Neural crest cell (in vitro differentiated cells): ENCODE measurements around the gene RFTN1. TPM values are rescaled to one million over a fixed set of nuclear protein-coding genes. Genes with fewer than 3 reads are reported as not detected.
A peak's percentile ranks its signal among the peaks of the same experiment; 100 is the strongest.

Source experiments
- DNase-seq: peaks from one replicate; pipeline ENCODE4 v3.0.0; 2021; ENCODE audit warnings: low read depth, mixed read lengths, low spot score
- H3K27ac Mint-ChIP-seq: one replicate; pipeline ENCODE4 v1.8.0; 2021; ENCODE audit warnings: mild to moderate bottlenecking, mixed read lengths; ENCODE audit not compliant: unreplicated experiment
- H3K27me3 Mint-ChIP-seq: 2 replicates; pipeline ENCODE4 v1.8.0; 2021; ENCODE audit warnings: low read depth, mild to moderate bottlenecking, mixed read lengths
- H3K36me3 Mint-ChIP-seq: 2 replicates; pipeline ENCODE4 v1.8.0; 2021; ENCODE audit warnings: low read depth, mild to moderate bottlenecking, mixed read lengths
- H3K4me1 Mint-ChIP-seq: 2 replicates; pipeline ENCODE4 v1.8.0; 2021; ENCODE audit warnings: mixed read lengths
- H3K4me3 Mint-ChIP-seq: one replicate; pipeline ENCODE4 v1.8.0; 2021; ENCODE audit warnings: mild to moderate bottlenecking, mixed read lengths
- H3K9me3 Mint-ChIP-seq: 2 replicates; pipeline ENCODE4 v1.8.0; 2021; ENCODE audit warnings: mixed read lengths
- total RNA-seq: library from RNA; stranded (reverse); gene quantifications from 2 replicates; pipeline ENCODE4 v1.2.1, GENCODE V29; 2021
- TF ChIP-seq, protein P1 (sequence below): fragments of 200-600 bp; sonication (generic); conservative IDR thresholded peaks from 2 replicates; pipeline ENCODE4 v1.5.0; 2021; ENCODE audit warnings: antibody characterized with exemption, mild to moderate bottlenecking

Gene RFTN1
- total RNA-seq, 1 donor from 2014 or later, result 2.0 TPM

DNA sequence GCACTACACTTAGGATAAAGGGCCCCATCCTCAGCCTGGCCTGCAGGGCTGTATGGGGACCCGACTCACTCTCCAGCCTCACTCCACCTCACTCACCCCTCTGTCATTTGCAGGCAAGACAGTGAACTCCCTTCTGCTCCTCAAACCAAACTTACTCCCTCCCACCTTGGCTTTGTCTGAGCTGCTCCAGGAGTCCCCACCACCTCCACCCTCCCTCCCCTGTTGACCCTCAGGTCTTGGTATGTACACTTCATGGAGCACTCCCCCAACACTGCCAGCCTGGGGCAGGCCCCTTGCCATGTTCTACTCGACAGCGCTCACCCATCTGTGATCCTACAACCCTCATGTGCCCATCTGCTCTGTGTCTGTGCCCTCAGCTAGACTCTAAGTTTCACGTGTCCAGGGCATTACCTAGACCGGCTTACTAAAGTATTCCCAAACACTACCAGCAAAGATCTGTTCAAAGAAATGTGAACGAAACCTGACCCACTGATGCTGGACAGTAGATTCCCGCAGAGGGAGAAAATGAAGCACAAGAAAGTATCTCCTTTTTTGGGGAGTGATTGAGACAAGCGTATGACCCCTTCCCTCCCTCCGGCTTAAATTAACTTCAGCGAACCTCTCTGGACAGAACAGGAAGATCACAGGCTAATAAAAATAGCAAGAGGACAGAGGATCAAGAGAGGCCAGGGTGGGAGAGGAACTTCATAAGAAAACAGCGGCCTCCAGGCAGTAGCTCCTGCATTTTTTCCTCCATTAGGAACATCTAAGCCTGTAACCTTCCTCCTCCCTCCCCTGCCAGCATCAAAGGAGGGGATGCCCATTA, 113.2 kb downstream of the RFTN1 start:
- Mint-ChIP-seq H3K27me3 (no peaks in the 10 kb centered on the region), H3K4me3 (no peak overlapping the region), H3K9me3 (peaks cover 4% of the 10 kb centered on the region), H3K27ac (no peak overlapping the region), H3K36me3 (no peaks in the 10 kb centered on the region), H3K4me1 (peaks cover 21% of the 10 kb centered on the region)
- TF ChIP-seq, protein P1, sequence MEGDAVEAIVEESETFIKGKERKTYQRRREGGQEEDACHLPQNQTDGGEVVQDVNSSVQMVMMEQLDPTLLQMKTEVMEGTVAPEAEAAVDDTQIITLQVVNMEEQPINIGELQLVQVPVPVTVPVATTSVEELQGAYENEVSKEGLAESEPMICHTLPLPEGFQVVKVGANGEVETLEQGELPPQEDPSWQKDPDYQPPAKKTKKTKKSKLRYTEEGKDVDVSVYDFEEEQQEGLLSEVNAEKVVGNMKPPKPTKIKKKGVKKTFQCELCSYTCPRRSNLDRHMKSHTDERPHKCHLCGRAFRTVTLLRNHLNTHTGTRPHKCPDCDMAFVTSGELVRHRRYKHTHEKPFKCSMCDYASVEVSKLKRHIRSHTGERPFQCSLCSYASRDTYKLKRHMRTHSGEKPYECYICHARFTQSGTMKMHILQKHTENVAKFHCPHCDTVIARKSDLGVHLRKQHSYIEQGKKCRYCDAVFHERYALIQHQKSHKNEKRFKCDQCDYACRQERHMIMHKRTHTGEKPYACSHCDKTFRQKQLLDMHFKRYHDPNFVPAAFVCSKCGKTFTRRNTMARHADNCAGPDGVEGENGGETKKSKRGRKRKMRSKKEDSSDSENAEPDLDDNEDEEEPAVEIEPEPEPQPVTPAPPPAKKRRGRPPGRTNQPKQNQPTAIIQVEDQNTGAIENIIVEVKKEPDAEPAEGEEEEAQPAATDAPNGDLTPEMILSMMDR, result no peak
- DNase-seq, result no peak

DNA sequence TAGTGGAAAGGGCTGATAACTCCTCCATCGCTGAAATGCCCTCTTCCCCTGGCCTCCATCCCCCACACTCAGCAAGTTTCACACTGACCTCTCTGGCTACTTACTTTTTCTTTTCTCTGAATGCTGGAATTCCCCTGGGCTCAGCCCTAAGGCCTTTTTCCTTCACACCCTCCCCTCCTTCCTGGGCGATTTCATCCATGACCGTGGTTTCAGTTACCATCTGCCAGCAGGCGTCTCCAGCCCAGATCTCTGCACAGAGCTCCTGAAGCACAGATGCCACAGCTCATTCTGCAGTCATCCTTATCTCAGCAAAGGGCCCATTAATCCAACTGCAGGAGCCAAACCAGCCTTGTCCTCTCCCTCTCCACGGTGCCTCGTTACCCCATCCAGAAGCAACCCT, 114.0 kb downstream of the RFTN1 start:
- TF ChIP-seq, protein P1, result no peak
- Mint-ChIP-seq H3K27me3 (no peaks in the 10 kb centered on the region), H3K4me1 (peaks cover 20% of the 10 kb centered on the region), H3K9me3 (peaks cover 4% of the 10 kb centered on the region), H3K27ac (no peak overlapping the region), H3K36me3 (no peaks in the 10 kb centered on the region), H3K4me3 (peak overlapping the region; percentile 2)
- DNase-seq, result no peak

DNA sequence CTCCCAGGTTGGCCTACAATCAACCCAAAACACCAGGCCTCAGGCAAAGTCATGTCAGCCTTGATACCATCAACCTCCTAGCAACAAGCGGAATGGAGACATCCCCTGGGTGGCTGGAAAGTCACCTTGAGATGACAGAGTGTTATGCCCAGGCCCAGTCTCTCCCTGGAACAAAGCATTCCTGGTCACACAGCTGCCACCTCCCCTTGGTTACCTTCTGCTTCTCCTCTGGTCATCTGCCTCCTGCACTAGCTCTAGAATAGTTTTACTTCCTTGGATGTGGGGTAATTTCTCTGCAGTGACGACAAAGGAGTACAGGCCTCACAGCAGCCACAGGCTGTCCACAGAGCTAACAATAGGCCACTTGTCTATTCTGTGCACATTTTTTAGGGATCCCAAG, 114.9 kb downstream of the RFTN1 start:
- H3K27me3 Mint-ChIP-seq, result no peaks in the 10 kb centered on the region
- peaks cover 4% of the 10 kb centered on the region for H3K9me3 Mint-ChIP-seq
- peaks cover 20% of the 10 kb centered on the region for H3K4me1 Mint-ChIP-seq
- DNase-seq, result no peak
- TF ChIP-seq, protein P1, result no peak
- H3K27ac Mint-ChIP-seq, result peak overlapping the region; percentile 64
- no peaks in the 10 kb centered on the region for H3K36me3 Mint-ChIP-seq
- H3K4me3 Mint-ChIP-seq, result no peak overlapping the region

DNA sequence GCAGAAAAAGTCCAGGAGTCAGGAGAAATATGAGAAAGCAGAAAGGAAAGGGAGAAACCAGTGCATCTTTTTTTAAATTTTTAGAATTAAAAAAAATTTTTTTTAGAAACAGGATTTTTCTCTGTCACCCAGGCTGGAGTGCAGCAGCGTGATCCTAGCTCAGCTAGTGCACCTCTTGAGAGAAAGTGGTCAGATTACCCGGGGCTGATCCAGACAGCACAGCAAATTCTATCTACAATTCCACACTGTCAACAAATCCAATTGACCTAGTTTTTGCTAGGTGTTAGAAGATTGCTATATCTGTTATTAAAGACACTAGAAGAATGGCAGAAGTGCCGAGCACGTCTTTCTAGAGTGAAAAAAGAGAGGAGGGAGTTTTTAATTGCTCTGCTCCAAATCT, 117.3 kb downstream of the RFTN1 start:
- no peak overlapping the region for H3K27ac Mint-ChIP-seq
- H3K4me1 Mint-ChIP-seq, result peaks cover 20% of the 10 kb centered on the region
- TF ChIP-seq, protein P1, result no peak
- no peak for DNase-seq
- no peaks in the 10 kb centered on the region for H3K36me3 Mint-ChIP-seq
- no peaks in the 10 kb centered on the region for H3K27me3 Mint-ChIP-seq
- H3K9me3 Mint-ChIP-seq, result peaks cover 2% of the 10 kb centered on the region
- no peak overlapping the region for H3K4me3 Mint-ChIP-seq

DNA sequence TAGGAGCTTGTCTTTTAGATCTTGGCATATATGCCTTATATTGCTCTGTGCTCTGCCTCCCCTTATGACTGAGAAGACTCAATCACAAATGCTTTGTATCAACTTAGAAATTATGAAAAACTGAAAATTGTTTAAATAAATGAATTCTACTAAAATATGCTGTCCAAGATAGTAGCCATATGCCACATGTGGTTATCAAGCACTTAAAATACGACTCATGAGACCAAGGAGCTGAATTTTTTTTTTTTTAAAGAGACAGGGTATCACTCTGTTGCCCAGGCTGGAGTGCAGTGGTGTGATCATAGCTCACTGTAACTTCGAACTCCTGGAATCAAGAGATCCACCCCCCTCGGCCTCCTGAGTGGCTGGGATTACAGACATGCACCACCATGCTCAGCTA, 118.3 kb downstream of the RFTN1 start:
- peaks cover 2% of the 10 kb centered on the region for H3K9me3 Mint-ChIP-seq
- no peaks in the 10 kb centered on the region for H3K27me3 Mint-ChIP-seq
- no peak overlapping the region for H3K4me3 Mint-ChIP-seq
- no peaks in the 10 kb centered on the region for H3K36me3 Mint-ChIP-seq
- TF ChIP-seq, protein P1, result no peak
- peaks cover 16% of the 10 kb centered on the region for H3K4me1 Mint-ChIP-seq
- no peak for DNase-seq
- no peak overlapping the region for H3K27ac Mint-ChIP-seq
